Hematopoietic multipotent progenitor cell treated with erythropoietin and hydrocortisone succinate and interleukin-3 and kit ligand, for 6 days (in vitro differentiated cells): ENCODE results near the gene LONRF3.

Source experiments
- DNase-seq: peaks from one replicate; pipeline ENCODE4 v3.0.0-alpha.2; 2015

The LONRF3 gene

GRCh38 chrX:118974088-118974907, at the start of gene LONRF3:
Gene LONRF3, plus strand, starts transcription at chrX:118974618. Its CDS starts 163 bp downstream, at chrX:118974781.
- peak; percentile 62 for DNase-seq

- no peak for DNase-seq
These were observed 46.3 kb upstream of the LONRF3 start for GRCh38 chrX:118928151-118928550.

DNA sequence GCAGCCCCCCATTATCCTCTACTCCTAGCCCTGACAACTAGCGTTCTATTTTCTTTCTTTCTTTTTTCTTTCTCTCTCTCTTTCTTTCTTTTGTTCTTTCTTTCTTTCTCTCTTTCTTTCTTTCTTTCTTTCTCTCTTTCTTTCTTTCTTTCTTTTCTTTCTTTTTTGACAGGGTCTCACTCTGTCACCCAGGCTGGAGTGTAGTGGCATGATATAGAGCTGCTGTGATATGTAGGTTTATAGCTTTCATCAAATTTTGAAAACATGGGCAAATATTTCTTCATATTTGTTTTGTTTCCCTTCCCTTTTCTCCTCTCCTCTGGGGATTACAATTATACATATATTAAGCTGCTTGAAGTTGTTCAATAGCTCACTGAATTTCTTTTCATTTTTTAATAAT, 39.1 kb upstream of the LONRF3 start:
- no peak for DNase-seq

GRCh38 chrX:118941147-118941546, 33.3 kb upstream of the LONRF3 start:
- no peak for DNase-seq

- peak; percentile 6 for DNase-seq
These were observed 31.3 kb upstream of the LONRF3 start for GRCh38 chrX:118943102-118943501.

DNA sequence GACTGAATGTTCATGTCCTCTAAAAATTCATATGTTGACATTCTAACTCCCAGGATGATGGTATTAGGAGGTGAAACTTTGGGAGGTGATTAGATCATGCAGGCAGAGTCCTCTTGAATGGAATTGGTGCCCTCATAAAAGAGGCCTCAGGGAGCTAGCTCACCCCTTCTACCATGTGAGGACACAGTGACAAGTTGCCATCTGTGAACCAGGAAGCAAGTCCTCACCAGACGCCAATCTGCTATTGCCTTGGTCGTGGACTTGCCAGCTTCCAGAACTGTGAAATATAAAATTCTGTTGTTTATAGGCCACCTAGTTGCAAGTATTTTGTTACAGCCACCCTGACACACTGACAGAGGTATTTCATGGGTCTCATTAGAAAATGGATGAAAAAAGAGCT, 28.5 kb upstream of the LONRF3 start:
- no peak for DNase-seq

DNA sequence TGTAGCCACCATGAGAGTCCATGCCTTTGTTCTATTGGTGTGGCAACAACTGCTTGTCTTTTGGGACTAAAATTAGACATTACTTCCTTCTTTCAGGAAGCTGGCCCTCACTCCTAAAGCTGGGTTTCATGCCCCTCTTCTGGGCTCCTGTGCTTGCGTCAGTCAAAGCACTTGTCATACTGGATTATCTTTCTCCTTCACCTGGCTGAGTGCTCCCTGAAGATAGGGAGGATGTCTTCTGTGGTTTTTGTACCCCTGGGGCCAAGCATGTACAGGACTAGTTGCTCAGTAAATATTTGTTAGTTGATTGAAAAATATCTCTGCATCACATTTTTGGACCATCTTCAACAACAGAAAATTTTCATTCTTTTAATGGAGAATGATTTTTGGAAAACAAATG, 26.1 kb upstream of the LONRF3 start:
- peak; percentile 12 for DNase-seq

DNA sequence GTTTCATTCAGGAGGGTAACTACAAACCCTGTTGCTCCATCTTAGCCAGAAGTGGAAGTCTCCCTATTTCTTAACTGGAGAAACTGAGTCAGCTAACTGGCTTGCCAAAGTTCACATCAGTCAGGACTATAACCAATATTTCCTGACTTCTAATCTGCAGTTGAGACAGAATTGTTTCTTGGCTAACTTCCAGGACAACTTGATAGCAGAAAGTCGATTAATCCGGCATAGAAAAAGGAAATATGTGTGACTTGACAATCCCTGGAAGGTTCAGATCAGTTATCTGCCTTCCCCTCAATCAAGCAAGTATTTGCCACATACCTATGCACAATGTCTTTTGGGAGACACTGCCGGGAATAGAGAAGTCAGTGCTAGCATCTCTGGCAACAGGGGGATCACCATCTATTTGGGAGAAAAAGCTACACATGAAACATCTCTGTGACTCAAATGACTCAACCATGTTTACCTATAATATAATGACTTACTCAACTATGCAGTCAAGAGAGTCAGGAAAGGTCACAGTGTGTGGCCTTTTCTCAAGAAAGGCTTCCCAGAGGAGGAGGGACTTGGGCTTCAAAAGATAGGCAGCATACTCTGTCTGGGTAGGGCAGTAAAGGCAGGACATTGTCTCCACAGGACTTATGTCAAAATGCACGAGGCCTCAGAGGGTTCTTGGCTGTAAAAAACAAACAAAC, 12.4 kb upstream of the LONRF3 start:
- DNase-seq: no peak

GRCh38 chrX:118963159-118963558, 11.3 kb upstream of the LONRF3 start:
- no peak for DNase-seq

- DNase-seq: no peak
These were observed 10.2 kb upstream of the LONRF3 start for GRCh38 chrX:118964252-118964651.

GRCh38 chrX:118965395-118965794, 9.0 kb upstream of the LONRF3 start:
- DNase-seq: no peak

GRCh38 chrX:118968031-118968430, 6.4 kb upstream of the LONRF3 start:
- DNase-seq: no peak

DNA sequence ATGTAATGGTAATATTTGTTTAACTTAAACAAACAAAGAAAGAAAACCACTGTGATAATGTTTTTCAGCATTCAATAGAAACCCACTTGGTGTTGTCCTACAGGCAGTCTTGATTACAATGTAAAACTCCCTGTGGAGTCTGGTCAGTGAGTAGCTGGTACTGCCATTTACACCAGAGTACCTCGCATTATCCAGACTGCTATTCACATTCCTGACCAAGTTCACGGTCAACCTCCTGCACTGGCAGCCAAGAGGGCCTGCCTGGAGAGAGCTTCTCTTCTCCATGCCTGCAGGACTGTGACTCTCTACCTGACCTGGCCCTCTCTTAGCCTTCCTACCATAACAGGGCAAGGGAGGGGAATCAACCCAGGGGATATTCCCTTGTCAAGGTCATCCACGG, 2.9 kb upstream of the LONRF3 start:
- no peak for DNase-seq

DNA sequence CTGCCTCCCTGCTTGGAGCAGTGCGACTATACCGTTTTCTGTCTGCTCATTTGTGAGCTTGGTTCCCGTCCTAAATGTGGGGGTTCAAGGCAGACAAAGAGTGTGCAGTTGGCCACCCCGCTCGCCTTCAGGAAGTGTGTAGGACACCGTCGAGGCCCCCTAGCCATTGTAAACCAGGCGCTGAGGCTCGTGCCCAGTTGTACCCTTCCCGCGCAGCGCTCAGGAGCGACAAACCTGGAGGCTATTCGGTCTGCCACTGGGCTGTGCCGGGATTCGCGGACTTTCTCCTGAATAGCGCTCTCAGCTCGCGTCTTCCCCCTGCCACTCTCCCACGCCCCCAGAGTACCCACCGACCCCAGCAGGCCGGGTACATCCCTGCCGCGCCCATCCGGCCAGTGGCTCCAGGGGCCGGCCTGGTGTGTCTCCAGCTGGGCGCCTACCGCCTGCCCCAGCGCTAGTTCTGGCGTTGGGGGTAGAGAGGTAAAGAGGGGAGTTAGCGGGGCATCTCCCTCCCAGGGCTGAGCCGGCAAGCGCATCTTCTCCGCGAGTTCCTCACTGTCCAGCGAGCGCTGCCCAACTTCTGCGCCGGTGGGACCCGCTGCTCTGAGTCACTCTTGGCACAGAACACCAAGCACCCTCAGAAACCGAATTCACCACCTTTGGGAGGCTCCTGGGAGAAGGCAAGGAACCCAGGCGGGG, 880 bp upstream of the LONRF3 start:
- no peak for DNase-seq

DNA sequence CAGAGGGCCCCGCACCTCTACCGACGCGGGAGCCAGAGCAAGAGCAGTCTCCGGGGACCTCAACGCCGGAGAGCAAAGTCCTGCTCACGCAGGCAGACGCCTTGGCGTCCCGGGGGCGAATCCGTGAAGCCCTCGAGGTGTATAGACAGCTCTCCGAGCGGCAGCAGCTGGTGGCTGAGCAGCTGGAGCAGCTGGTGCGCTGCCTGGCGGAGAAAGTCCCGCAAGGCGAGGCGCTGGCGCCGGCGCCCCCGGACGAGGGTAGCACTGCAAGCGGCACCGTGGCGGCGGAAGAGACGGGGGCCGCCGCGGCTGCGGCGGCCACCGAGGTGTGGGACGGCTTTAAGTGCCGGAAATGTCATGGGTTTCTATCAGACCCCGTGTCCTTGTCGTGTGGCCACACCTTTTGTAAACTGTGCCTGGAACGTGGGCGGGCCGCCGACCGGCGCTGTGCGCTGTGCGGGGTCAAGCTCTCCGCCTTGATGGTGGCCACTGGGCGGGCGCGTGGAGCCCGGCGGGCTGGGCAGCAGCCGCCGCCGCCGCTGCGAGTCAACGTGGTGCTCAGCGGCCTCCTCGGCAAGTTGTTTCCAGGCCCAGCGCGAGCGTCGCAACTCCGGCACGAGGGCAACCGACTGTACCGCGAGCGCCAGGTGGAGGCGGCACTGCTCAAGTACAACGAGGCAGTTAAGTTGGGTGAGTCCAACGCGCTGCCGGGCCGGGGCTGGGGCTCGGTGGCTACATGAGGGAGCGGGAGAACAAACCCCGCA, 672 bp downstream of the LONRF3 start:
- DNase-seq: peak; percentile 37

DNA sequence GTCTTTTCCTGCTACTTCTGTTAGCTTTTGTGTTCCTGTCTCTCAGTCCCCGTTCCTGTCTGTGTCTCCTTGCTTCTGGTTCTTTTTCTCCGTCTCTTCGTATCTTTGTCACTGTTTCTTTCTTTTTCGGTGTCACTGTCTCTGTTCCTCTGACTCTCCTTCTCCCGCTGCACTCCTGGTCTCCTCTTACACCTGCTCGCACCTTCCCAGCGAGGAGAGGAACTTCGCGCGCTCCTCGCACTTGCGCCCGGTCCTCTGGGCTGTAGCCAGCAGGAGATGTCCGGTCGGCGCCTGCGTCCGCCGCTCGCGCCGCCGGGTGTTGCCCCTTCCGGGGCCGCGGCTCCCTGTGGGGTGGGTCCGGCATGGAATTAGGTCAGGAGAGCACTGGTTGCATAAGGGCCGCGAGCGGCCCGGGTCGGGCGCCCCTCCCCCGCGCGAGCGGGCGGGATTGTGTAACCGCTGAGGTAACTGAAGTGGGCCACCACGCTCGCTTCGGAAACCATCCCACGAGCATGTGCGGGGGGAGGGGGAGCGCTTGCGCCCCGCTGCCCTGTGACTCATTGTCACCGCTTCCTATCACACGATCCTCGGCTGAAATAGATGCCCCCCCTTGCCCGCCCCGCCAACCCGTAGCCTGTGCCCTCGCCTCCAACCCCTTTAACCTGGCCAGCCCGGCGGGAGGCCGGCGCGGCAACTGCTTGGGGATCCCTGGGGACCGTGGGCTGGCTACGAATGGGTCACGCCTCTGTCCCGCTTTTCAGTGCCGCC, 1.6 kb downstream of the LONRF3 start:
- peak; percentile 41 for DNase-seq

GRCh38 chrX:118976599-118977340, 2.4 kb downstream of the LONRF3 start:
- peak; percentile 30 for DNase-seq

- DNase-seq: no peak
These were observed 3.0 kb downstream of the LONRF3 start for GRCh38 chrX:118977424-118977823.

DNA sequence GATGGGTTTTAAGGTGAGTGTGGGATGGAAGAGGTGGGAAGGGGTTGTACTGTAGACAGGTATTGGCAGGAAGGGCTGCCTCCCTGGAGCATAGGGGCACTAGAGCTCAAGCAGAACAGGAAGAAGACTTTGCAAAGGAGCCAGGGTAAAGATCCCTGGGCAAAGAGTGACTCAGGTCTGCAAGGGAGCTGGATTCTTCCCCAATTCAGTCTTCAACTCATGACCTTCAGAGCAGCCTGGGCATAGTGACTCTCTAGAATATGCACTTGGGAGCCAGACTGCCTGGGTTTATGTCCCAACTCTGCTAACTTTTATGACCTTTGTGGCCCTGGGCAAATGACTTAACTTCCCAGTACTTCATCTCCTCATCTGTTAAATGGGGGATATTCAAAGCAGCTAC, 4.0 kb downstream of the LONRF3 start:
- DNase-seq: no peak

- DNase-seq: no peak
These were observed 6.3 kb downstream of the LONRF3 start for GRCh38 chrX:118980761-118981160.

DNA sequence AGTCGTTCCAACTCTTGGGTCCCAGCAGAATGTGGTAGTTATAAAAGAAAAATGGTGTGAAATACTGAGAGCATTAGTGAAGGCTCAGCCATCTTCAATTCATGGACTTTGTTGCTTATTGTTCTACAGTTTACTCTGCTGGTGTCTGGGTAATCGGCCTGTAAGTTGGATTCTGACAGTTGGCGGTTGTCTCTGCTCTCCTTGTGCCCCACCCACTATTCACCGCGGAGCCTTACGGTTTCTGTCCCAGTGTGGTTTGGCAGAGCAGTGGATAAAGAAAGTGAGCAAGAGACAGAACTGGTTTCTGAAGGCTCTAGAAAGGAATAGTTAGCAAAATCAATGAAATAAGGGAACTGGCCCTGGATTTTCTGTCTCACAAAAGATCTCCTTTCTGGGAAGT, 9.1 kb downstream of the LONRF3 start:
- DNase-seq: no peak
